HG03558 (cell line): ENCODE results near the gene ARHGAP31.

Experiments
- ATAC-seq: cut with Tn5 transposase; IDR thresholded peaks from one replicate; pipeline ENCODE4 v1.9.1; 2021; ENCODE audit warnings: moderate number of reproducible peaks; ENCODE audit not compliant: unreplicated experiment; ENCODE audit errors: extremely low read depth

Gene ARHGAP31

GRCh38 chr3:119420196-119420595 is 126.0 kb downstream of the ARHGAP31 start:
- no peak for ATAC-seq

GRCh38 chr3:119427669-119428068 is 133.5 kb downstream of the ARHGAP31 start:
- ATAC-seq: no peak

- no peak for ATAC-seq
These were observed 134.4 kb downstream of the ARHGAP31 start for GRCh38 chr3:119428538-119428937.

GRCh38 chr3:119433613-119434325 is 139.6 kb downstream of the ARHGAP31 start:
- no peak for ATAC-seq

- no peak for ATAC-seq
These were observed 140.5 kb downstream of the ARHGAP31 start for GRCh38 chr3:119434703-119435102.

GRCh38 chr3:119436977-119437376 is 142.8 kb downstream of the ARHGAP31 start:
- no peak for ATAC-seq

GRCh38 chr3:119437691-119438258 is 143.6 kb downstream of the ARHGAP31 start:
- no peak for ATAC-seq

- ATAC-seq: no peak
These were observed 149.0 kb downstream of the ARHGAP31 start for GRCh38 chr3:119443179-119443578.

GRCh38 chr3:119444590-119444989 is 150.4 kb downstream of the ARHGAP31 start:
- ATAC-seq: no peak

- ATAC-seq: no peak
These were observed 159.6 kb downstream of the ARHGAP31 start for GRCh38 chr3:119453822-119454221.

- no peak for ATAC-seq
These were observed 162.3 kb downstream of the ARHGAP31 start for GRCh38 chr3:119456469-119456868.

- ATAC-seq: no peak
These were observed 163.1 kb downstream of the ARHGAP31 start for GRCh38 chr3:119457246-119457645.

GRCh38 chr3:119463171-119464169 is 169.3 kb downstream of the ARHGAP31 start, which contains the start of gene TMEM39A:
TMEM39A (minus strand) TSS chr3:119463615; CDS start chr3:119462074, 1,541 bp downstream.
- peak; percentile 87 for ATAC-seq

- ATAC-seq: no peak
These were observed 173.9 kb downstream of the ARHGAP31 start for GRCh38 chr3:119468041-119468440.

- ATAC-seq: no peak
These were observed 175.4 kb downstream of the ARHGAP31 start for GRCh38 chr3:119469418-119470189.
